AG09309 (cell line): ENCODE measurements around the gene KLF3.

Experiments used
- DNase-seq: peaks from one replicate; pipeline ENCODE4 v3.0.0-alpha.2; 2010; ENCODE audit warnings: low read depth
- H3K4me3 ChIP-seq: 2 replicates; pipeline ENCODE4 v1.5.1; 2011; ENCODE audit warnings: mild to moderate bottlenecking, low read depth, low read length, moderate library complexity; ENCODE audit not compliant: control insufficient read depth
- TF ChIP-seq, protein P1 (sequence below): IDR thresholded peaks from 2 replicates; pipeline ENCODE4 v1.5.1; 2011; ENCODE audit warnings: mild to moderate bottlenecking, low read depth, low read length, inconsistent platforms; ENCODE audit not compliant: insufficient read depth, control insufficient read depth; ENCODE audit errors: missing control alignments

The KLF3 gene

GRCh38 chr4:38668203-38668971 is 4.4 kb downstream of the KLF3 start:
- TF ChIP-seq, protein P1, sequence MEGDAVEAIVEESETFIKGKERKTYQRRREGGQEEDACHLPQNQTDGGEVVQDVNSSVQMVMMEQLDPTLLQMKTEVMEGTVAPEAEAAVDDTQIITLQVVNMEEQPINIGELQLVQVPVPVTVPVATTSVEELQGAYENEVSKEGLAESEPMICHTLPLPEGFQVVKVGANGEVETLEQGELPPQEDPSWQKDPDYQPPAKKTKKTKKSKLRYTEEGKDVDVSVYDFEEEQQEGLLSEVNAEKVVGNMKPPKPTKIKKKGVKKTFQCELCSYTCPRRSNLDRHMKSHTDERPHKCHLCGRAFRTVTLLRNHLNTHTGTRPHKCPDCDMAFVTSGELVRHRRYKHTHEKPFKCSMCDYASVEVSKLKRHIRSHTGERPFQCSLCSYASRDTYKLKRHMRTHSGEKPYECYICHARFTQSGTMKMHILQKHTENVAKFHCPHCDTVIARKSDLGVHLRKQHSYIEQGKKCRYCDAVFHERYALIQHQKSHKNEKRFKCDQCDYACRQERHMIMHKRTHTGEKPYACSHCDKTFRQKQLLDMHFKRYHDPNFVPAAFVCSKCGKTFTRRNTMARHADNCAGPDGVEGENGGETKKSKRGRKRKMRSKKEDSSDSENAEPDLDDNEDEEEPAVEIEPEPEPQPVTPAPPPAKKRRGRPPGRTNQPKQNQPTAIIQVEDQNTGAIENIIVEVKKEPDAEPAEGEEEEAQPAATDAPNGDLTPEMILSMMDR: no peak
- DNase-seq: no peak
- H3K4me3 ChIP-seq: no peak overlapping the region

DNA sequence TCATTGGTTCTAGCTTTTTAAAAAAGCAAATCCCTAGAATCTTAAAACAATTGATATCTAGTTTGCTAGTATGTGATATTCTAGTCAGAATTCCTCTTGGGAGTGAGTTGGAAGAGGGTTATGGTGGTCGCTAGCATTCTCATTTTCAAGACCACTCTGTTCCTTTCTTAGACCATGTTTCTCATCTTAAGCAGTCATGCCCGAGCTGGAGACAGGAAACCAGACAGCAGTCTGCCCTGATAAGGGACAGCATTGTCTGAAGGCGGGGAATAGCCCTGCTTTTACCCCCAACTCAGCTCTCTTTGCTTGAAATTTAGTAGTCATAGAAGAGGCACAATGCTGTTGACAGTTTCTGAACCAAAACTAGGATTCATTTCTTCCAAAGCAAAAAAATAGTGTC is 5.2 kb downstream of the KLF3 start:
- TF ChIP-seq, protein P1: no peak
- DNase-seq: no peak
- no peak overlapping the region for H3K4me3 ChIP-seq

DNA sequence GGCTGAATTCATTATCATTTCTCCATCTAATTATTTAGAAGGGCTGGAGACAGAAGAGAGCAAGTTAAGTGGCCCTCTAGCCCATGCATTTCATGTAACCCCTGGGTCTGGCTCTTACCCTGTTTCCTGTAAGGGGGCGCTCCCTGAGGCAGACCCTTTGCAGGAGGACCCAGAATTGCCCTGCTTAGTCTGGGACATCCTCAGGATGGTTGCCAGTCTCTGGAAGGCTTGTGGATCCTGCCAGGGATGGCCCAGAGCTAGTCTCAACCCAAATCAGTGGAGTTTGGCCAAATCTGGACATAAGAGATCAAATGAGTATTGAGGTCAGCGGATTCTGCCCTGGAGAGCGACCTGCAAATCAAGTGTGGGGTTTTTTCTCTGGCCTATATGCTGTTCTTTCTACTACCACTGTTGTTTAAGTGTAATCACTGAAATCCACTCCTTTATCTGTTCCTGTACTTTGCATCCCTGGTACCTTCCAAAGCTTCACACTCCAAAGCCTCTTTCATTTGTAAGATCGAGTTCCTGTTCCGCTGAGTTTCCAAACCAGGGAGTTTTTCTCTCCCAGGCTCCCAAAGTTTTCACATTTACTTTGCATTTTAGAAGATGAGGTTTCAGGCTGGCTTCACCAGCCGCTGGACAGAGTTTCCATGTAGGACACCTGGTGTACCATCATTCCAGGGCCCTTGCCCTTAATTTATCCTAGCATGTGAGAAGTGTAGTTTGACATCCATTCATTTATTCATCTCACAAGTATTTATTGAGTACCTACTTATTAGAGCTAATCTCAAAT is 6.3 kb downstream of the KLF3 start:
- H3K4me3 ChIP-seq: no peak overlapping the region
- TF ChIP-seq, protein P1: no peak
- DNase-seq: no peak

DNA sequence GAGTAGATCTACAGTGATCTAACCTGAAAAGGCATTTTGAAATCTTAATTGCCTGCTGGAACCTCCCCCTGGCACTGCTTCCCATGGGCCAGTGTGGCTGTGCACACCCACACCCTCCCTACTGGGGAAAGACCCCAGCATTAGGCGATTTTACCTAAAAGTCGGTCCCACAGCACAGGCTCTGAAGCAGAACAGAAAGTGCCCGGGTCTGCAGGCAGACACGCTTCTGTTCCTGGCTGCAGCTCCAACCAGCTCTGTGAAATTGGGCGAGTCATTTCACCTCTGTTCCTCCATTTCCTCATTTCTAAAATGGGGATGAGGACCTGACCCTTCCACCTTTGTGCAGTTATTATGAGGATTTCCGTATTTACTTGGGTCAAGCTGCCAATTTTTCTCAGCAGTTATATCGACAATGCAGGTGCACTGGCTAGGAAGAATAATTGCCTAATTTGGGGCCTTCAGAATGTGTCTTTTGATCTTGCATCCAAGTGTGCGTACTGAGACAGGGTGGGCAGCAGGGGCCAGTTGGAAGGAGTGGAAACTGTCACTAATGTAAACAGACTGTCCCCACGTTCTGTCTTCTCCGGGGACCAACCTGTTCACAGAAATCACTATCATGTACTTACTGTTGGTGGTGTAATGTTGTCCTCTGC is 7.1 kb downstream of the KLF3 start:
- DNase-seq: no peak
- H3K4me3 ChIP-seq: no peak overlapping the region
- TF ChIP-seq, protein P1: no peak

GRCh38 chr4:38671592-38671940 is 7.6 kb downstream of the KLF3 start:
- no peak overlapping the region for H3K4me3 ChIP-seq
- no peak for DNase-seq
- TF ChIP-seq, protein P1: no peak

GRCh38 chr4:38672074-38672396 is 8.0 kb downstream of the KLF3 start:
- no peak overlapping the region for H3K4me3 ChIP-seq
- DNase-seq: no peak
- TF ChIP-seq, protein P1: no peak
